CD4-positive, CD25-positive, alpha-beta regulatory T cell (primary cell): ENCODE measurements around the gene DHRS1. TPM values are rescaled to one million over a fixed set of nuclear protein-coding genes. Genes with fewer than 3 reads are reported as not detected.
A peak's percentile ranks its signal among the peaks of the same experiment; 100 is the strongest.

Experiments used
- ATAC-seq, 2 donors: fragments of 150-1000 bp; cut with Tn5 transposase; one replicate each; pipeline ENCODE4 v1.10.0; 2021; ENCODE audit warnings: low read depth in 2 of 2, moderate number of reproducible peaks in 2 of 2, moderate library complexity in 1 of 2
- DNase-seq, 3 donors: peaks; one replicate each; pipeline versions ENCODE4 v3.0.0 to v3.0.0-alpha.2; 2012 to 2022; ENCODE audit warnings: mixed read lengths in 1 of 3
- H3K27ac ChIP-seq: one replicate; pipeline ENCODE4 v1.7.0; 2013; ENCODE audit warnings: mild to moderate bottlenecking, low read length; ENCODE audit not compliant: insufficient read depth, poor library complexity, severe bottlenecking
- H3K27me3 ChIP-seq: one replicate; pipeline ENCODE4 v1.7.0; 2013; ENCODE audit warnings: low read length; ENCODE audit not compliant: control insufficient read depth, insufficient read depth
- H3K36me3 ChIP-seq: one replicate; pipeline ENCODE4 v1.7.0; 2013; ENCODE audit warnings: mild to moderate bottlenecking, low read length, moderate library complexity; ENCODE audit not compliant: control insufficient read depth, insufficient read depth
- H3K4me1 ChIP-seq: 2 replicates; pipeline ENCODE4 v1.7.0; 2013; ENCODE audit warnings: mild to moderate bottlenecking, low read length; ENCODE audit not compliant: insufficient read depth, control insufficient read depth, poor library complexity, severe bottlenecking
- H3K4me3 ChIP-seq: one replicate; pipeline ENCODE4 v1.7.0; 2013; ENCODE audit warnings: low read depth, mild to moderate bottlenecking, low read length, moderate library complexity
- H3K9me3 ChIP-seq, 2 experiments: 1 replicate in 1 of 2; 2 replicates in 1 of 2; pipeline ENCODE4 v1.7.0; 2013; ENCODE audit warnings: low read length in 2 of 2, mild to moderate bottlenecking in 1 of 2, moderate library complexity in 1 of 2; ENCODE audit not compliant: control insufficient read depth in 2 of 2
- H3K27ac Mint-ChIP-seq, 3 donors: one replicate each; pipeline ENCODE4 v1.8.0; 2020 to 2022; ENCODE audit warnings: mild to moderate bottlenecking in 3 of 3, mixed read lengths in 3 of 3, moderate library complexity in 2 of 3
- H3K27me3 Mint-ChIP-seq: one replicate; pipeline ENCODE4 v1.8.0; 2022; ENCODE audit warnings: mild to moderate bottlenecking, mixed read lengths
- H3K36me3 Mint-ChIP-seq: one replicate; pipeline ENCODE4 v1.8.0; 2020; ENCODE audit warnings: mixed read lengths
- H3K4me1 Mint-ChIP-seq, 4 donors: one replicate each; pipeline ENCODE4 v1.8.0; 2020 to 2022; ENCODE audit warnings: mixed read lengths in 4 of 4, mild to moderate bottlenecking in 1 of 4
- H3K4me3 Mint-ChIP-seq, 4 donors: one replicate each; pipeline ENCODE4 v1.8.0; 2020 to 2022; ENCODE audit warnings: mild to moderate bottlenecking in 4 of 4, mixed read lengths in 4 of 4, moderate library complexity in 3 of 4
- H3K9me3 Mint-ChIP-seq, 7 donors: one replicate each; pipeline ENCODE4 v1.8.0; 2020 to 2022; ENCODE audit warnings: mixed read lengths in 7 of 7, mild to moderate bottlenecking in 3 of 7, moderate library complexity in 2 of 7
- polyA plus RNA-seq, 4 donors: library from polyadenylated mRNA; unstranded; fragments of 300-500 nt; fragmentation: Illumina TruSeq; gene quantifications; one replicate each; pipeline ENCODE4 v1.2.3, GENCODE V29; 2021
- total RNA-seq: library from RNA; stranded (reverse); gene quantifications from one replicate; pipeline ENCODE4 v1.2.3, GENCODE V29; 2022

The DHRS1 gene
- total and polyA plus RNA-seq, 5 donors from 2014 or later: 21.7 to 48.5 (median 32.5) TPM

GRCh38 chr14:24325963-24326362, 26.4 kb upstream of the DHRS1 start:
- no peak for ATAC-seq
- Histone ChIP-seq H3K27ac (no peak overlapping the region), H3K36me3 (no peaks in the 10 kb centered on the region), H3K4me3 (no peak overlapping the region), H3K4me1 (no peaks in the 10 kb centered on the region), H3K27me3 (no peaks in the 10 kb centered on the region), H3K9me3 (no peaks in the 10 kb centered on the region)
- Mint-ChIP-seq H3K27me3 (peaks cover 23% of the 10 kb centered on the region), H3K27ac (no peak overlapping the region), H3K36me3 (no peaks in the 10 kb centered on the region), H3K9me3 (peaks cover 0 to 3% (median 0%) of the 10 kb centered on the region in 7 donors), H3K4me1 (peaks cover 0 to 22% (median 9%) of the 10 kb centered on the region in 4 donors), H3K4me3 (no peak overlapping the region)
- DNase-seq: no peak

- ATAC-seq (no peak), DNase-seq (no peak)
- H3K27me3 ChIP-seq: no peaks in the 10 kb centered on the region
- Mint-ChIP-seq H3K27ac (no peak overlapping the region), H3K27me3 (peaks cover 23% of the 10 kb centered on the region), H3K9me3 (peaks cover 0 to 3% (median 0%) of the 10 kb centered on the region in 7 donors), H3K4me3 (no peak overlapping the region), H3K4me1 (peaks cover 0 to 19% (median 7%) of the 10 kb centered on the region in 4 donors), H3K36me3 (no peaks in the 10 kb centered on the region)
- no peaks in the 10 kb centered on the region for H3K36me3 ChIP-seq
- H3K4me3 ChIP-seq: no peak overlapping the region
- no peak overlapping the region for H3K27ac ChIP-seq
- H3K9me3 ChIP-seq: no peaks in the 10 kb centered on the region
- H3K4me1 ChIP-seq: no peaks in the 10 kb centered on the region
These were observed 25.5 kb upstream of the DHRS1 start for GRCh38 chr14:24325041-24325530.

- Mint-ChIP-seq H3K9me3 (peaks cover 0 to 3% (median 0%) of the 10 kb centered on the region in 7 donors), H3K27me3 (peaks cover 30% of the 10 kb centered on the region), H3K36me3 (no peaks in the 10 kb centered on the region), H3K4me1 (peaks cover 0 to 17% (median 7%) of the 10 kb centered on the region in 4 donors), H3K27ac (no peak overlapping the region), H3K4me3 (no peak overlapping the region)
- ATAC-seq (no peak), DNase-seq (no peak)
- no peak overlapping the region for H3K27ac ChIP-seq
- no peaks in the 10 kb centered on the region for H3K4me1 ChIP-seq
- H3K27me3 ChIP-seq: no peaks in the 10 kb centered on the region
- H3K4me3 ChIP-seq: no peak overlapping the region
- no peaks in the 10 kb centered on the region for H3K9me3 ChIP-seq
- H3K36me3 ChIP-seq: no peaks in the 10 kb centered on the region
These were observed 24.4 kb upstream of the DHRS1 start for GRCh38 chr14:24324024-24324423.

GRCh38 chr14:24323341-24323740, 23.8 kb upstream of the DHRS1 start:
- no peak for DNase-seq
- Histone ChIP-seq H3K9me3 (no peaks in the 10 kb centered on the region), H3K27ac (no peak overlapping the region), H3K4me1 (no peaks in the 10 kb centered on the region), H3K36me3 (no peaks in the 10 kb centered on the region), H3K4me3 (no peak overlapping the region), H3K27me3 (no peaks in the 10 kb centered on the region)
- peaks cover 0 to 11% (median 6%) of the 10 kb centered on the region in 4 donors for H3K4me1 Mint-ChIP-seq
- no peaks in the 10 kb centered on the region for H3K36me3 Mint-ChIP-seq
- no peak for ATAC-seq
- no peak overlapping the region for H3K4me3 Mint-ChIP-seq
- no peak overlapping the region for H3K27ac Mint-ChIP-seq
- H3K27me3 Mint-ChIP-seq: peaks cover 30% of the 10 kb centered on the region
- H3K9me3 Mint-ChIP-seq: peaks cover 0 to 3% (median 0%) of the 10 kb centered on the region in 7 donors

DNA sequence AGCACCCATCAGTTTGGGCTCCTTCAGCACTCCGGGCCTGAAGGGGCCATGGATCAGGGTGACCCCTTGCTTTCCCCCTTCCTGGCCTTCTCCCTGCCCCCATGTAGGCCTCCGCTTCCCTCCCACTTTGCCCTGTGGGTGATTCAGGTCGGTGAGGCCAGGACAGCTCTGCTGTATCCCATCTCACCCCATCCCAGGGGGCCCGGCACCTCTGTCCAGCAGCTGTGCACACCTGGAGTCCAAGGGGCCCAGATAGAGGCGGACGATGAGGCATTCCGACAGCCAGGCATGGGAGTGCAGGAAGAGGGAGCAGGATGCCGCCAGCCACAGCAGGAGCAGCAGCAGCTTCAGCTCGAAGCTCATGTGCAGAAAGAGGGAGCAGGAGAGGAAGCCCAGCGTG, 23.1 kb upstream of the DHRS1 start:
- H3K27me3 ChIP-seq: no peaks in the 10 kb centered on the region
- H3K9me3 ChIP-seq: no peaks in the 10 kb centered on the region
- no peaks in the 10 kb centered on the region for H3K4me1 ChIP-seq
- DNase-seq: no peak
- Mint-ChIP-seq H3K4me1 (peaks cover 0 to 8% (median 6%) of the 10 kb centered on the region in 4 donors), H3K9me3 (peaks cover 0 to 3% (median 0%) of the 10 kb centered on the region in 7 donors), H3K27ac (no peak overlapping the region), H3K4me3 (no peak overlapping the region), H3K27me3 (peaks cover 30% of the 10 kb centered on the region), H3K36me3 (no peaks in the 10 kb centered on the region)
- no peak overlapping the region for H3K27ac ChIP-seq
- no peaks in the 10 kb centered on the region for H3K36me3 ChIP-seq
- no peak for ATAC-seq
- no peak overlapping the region for H3K4me3 ChIP-seq

DNA sequence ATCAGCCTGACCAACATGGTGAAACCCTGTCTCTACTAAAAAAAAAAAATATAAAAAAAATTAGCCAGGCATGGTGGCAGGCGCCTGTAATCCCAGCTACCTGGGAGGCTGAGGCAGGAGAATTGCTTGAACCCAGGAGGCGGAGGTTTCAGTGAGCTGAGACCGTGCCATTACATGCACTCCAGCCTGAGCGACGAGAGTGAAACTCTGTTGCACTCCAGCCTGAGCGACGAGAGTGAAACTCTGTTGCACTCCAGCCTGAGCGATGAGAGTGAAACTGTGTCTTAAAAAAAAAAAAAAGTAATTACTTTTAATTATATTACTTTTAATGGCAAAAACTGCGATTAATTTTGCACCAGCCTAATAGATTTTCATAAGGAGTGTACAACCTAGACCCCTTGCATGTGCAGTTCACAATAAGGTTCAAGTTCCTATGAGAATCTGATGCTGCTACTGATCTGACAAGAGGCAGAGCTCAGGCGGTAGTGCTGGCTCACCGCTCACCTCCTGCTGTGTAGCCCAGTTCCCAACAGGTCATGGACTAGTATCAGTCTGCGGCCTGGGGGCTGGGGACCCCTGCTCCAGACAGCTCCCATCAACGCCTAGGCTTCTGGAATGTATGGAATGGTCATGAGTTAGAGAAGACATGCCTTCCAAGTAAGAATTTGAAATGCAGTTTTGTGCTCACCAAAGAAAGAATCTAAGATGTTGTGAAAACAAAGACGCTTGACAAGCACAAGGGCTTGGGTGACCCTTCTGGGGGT, 21.8 kb upstream of the DHRS1 start:
- Histone ChIP-seq H3K36me3 (no peaks in the 10 kb centered on the region), H3K9me3 (no peaks in the 10 kb centered on the region), H3K27me3 (no peaks in the 10 kb centered on the region), H3K27ac (no peak overlapping the region), H3K4me1 (no peaks in the 10 kb centered on the region), H3K4me3 (no peak overlapping the region)
- H3K36me3 Mint-ChIP-seq: no peaks in the 10 kb centered on the region
- ATAC-seq (no peak), DNase-seq (no peak)
- no peak overlapping the region for H3K4me3 Mint-ChIP-seq
- peaks cover 22% of the 10 kb centered on the region for H3K27me3 Mint-ChIP-seq
- peaks cover 0 to 4% (median under 1%) of the 10 kb centered on the region in 4 donors for H3K4me1 Mint-ChIP-seq
- peaks cover 0 to 3% (median 0%) of the 10 kb centered on the region in 7 donors for H3K9me3 Mint-ChIP-seq
- no peak overlapping the region for H3K27ac Mint-ChIP-seq

DNA sequence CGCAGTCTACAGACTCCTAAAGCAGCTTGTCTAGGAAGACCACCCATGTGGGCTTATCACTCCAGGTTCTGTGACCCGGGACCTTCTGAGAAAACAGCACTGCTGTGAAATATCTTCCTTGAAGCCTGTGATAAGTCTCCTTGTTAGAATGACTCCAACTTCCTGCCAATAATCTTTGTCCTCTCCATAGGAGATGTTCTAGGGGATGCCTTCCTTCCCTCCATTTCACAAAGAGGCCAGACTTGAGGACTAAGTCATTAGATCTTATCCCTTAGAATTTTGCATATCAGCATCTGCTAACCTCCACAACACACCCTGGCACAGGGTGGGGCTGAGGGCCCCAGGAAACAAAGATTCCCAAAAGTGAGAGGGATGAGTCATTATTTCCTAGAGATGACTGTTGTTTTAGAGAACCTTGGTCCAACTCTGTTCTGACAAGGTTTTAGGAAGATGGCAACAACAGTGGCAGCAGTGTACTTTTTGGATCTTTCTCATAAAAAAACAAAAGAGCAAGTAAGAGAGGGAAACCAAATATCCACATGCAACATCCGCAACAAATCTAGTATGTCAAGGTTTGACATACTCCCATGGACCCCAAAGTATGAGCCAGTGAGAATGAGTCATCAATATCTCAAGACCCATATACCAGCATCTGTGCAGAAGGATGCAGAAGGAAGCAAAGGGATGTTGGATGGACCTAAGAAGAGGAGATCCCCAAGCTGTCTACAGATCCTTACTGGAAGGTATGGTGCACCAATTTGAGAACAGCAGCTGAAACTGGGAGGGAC, 17.8 kb upstream of the DHRS1 start:
- H3K9me3 Mint-ChIP-seq: no peaks in the 10 kb centered on the region
- peaks cover 11 to 34% (median 31%) of the 10 kb centered on the region in 4 donors for H3K4me1 Mint-ChIP-seq
- peak overlapping the region in 2 of 4 donors; percentile 29 to 41 for H3K4me3 Mint-ChIP-seq
- Histone ChIP-seq H3K4me3 (no peak overlapping the region), H3K27me3 (no peaks in the 10 kb centered on the region), H3K4me1 (peaks cover 25% of the 10 kb centered on the region), H3K27ac (no peak overlapping the region), H3K9me3 (no peaks in the 10 kb centered on the region), H3K36me3 (no peaks in the 10 kb centered on the region)
- DNase-seq: no peak
- ATAC-seq: no peak
- H3K27ac Mint-ChIP-seq: peak overlapping the region in 2 of 3 donors; percentile 54 to 76
- H3K27me3 Mint-ChIP-seq: peaks cover 7% of the 10 kb centered on the region
- H3K36me3 Mint-ChIP-seq: no peaks in the 10 kb centered on the region
